Adrenal gland (tissue), 12 donors: Measurements from ENCODE around the gene LDB2. TPM values are rescaled to one million over a fixed set of nuclear protein-coding genes. Genes with fewer than 3 reads are reported as not detected.

Experiments used
- DNase-seq, 7 donors: peaks; one replicate each; pipeline ENCODE4 v3.0.0-alpha.2; 2019 to 2020
- H3K27ac ChIP-seq, 5 donors: fragments of 200-600 bp; sonication (generic) in 4 of 5; 1 replicate in 3 of 5; 2 replicates in 2 of 5; pipeline versions ENCODE4 v1.5.1 to v1.8.0; 2016 to 2020; ENCODE audit warnings: mild to moderate bottlenecking in 1 of 5
- H3K27me3 ChIP-seq: fragments of 200-600 bp; 2 replicates; pipeline ENCODE4 v1.8.0; 2021
- H3K36me3 ChIP-seq, 2 donors: fragments of 200-600 bp; replicated peaks in 1 of 2; 1 replicate in 1 of 2; 2 replicates in 1 of 2; pipeline versions ENCODE4 v1.5.1 to v1.8.0; 2018 to 2022
- H3K4me1 ChIP-seq, 2 donors: fragments of 200-600 bp; replicated peaks in 1 of 2; 1 replicate in 1 of 2; 2 replicates in 1 of 2; pipeline versions ENCODE4 v1.5.1 to v1.8.0; 2018 to 2021
- H3K4me3 ChIP-seq, 4 donors: fragments of 200-600 bp; sonication (generic) in 3 of 4; one replicate each; pipeline ENCODE4 v1.5.1; 2016 to 2018
- H3K9me3 ChIP-seq, 3 donors: fragments of 200-600 bp; sonication (generic) in 1 of 3; replicated peaks in 1 of 3; 1 replicate in 2 of 3; 2 replicates in 1 of 3; pipeline versions ENCODE4 v1.5.1 to v1.8.0; 2016 to 2021
- POLR2A ChIP-seq, 2 donors: fragments of 450-650 bp; IDR thresholded peaks; one replicate each; pipeline ENCODE4 v1.6.1; 2017; ENCODE audit warnings: antibody characterized with exemption in 2 of 2, mild to moderate bottlenecking in 2 of 2, moderate library complexity in 1 of 2
- WGBS, 4 donors: extraction: QIAGEN DNeasy Blood & Tissue Kit in 2 of 4; methylation state at CpG; one replicate each; pipeline versions ENCODE4 v1.1.5 to v1.1.7; 2013 to 2017; 5-methylcytosine and 5-hydroxymethylcytosine counted together
- intact Hi-C, 2 donors: fragments of 100-400 bp; cut with DNase I; formaldehyde crosslinking; loops; one replicate each; pipeline versions ENCODE4 v1.14.1 to v1.15.0; 2022 to 2023
- polyA plus RNA-seq, 3 donors: library from polyadenylated mRNA; stranded (reverse); fragments of 200-250 nt in 2 of 3; fragments of 350-450 nt in 1 of 3; fragmentation: Illumina TruSeq in 1 of 3; extraction: RNeasy Lipid Tissue Mini Kit (QIAGEN cat#74804) in 1 of 3; gene quantifications; one replicate each; pipeline ENCODE4 v1.2.3, GENCODE V29; 2013 to 2014
- total RNA-seq, 9 donors: library from RNA; depleted of rRNA in 4 of 9; stranded (reverse); fragments of >200 nt in 4 of 9; fragments of 120-200 nt in 1 of 9; fragmentation: NEBNext Ultra II Directional in 1 of 9; extraction: Animal tissue kit (Norgen Biotek cat#: 25700) in 1 of 9; gene quantifications; one replicate each; pipeline versions ENCODE4 v1.1.0 to v1.2.4, GENCODE V29; 2013 to 2023
- TF ChIP-seq, protein P1 (sequence below), 6 experiments: fragments of 450-650 bp in 4 of 6; fragments of 200-600 bp in 2 of 6; sonication (generic) in 1 of 6; IDR thresholded peaks; 1 replicate in 5 of 6; 2 replicates in 1 of 6; pipeline versions ENCODE4 v1.5.1 to v1.8.0; 2016 to 2021; ENCODE audit warnings: antibody characterized with exemption in 6 of 6, mild to moderate bottlenecking in 2 of 6, moderate library complexity in 1 of 6
- donor health status: healthy with polysubstance abuse.
- donor health status: Bipolar disorder and iron deficiency.
- donor health status: DM: yes; HTN: yes; CAD: no.
- donor health status: DM: no; HTN: no; CAD: no.
- donor health status: DM: no; HTN: no; CAD: no.
- donor health status: DM: yes; HTN: yes; CAD: no.

The LDB2 gene
- total and polyA plus RNA-seq, 12 donors: 17.1 to 51.1 (median 27.0) TPM

DNA sequence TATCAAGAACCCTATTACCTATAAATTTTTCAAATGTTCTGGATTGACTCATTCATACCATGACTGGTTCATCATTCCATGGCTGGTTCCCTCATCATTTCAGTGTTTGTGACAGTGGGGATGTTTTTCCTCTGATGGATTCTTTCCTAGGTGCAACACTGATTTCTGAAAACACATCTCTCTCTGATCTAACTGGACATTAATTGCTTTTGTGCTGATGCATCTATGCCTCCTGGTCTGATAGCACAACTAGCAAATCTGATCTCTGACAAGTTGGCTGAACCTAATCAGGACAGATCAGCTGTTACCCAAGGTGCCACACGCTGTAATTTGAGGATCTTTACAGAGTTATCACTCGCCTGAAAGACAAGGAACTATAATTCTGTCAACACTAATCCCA lies 140.2 kb downstream of the LDB2 start:
- intact Hi-C loops: no loop called here
- no peaks in the 10 kb centered on the region for H3K4me1 ChIP-seq
- no peak for DNase-seq
- TF ChIP-seq POLR2A (IDR thresholded peaks at IDR 0.05): no peak
- TF ChIP-seq, protein P1, sequence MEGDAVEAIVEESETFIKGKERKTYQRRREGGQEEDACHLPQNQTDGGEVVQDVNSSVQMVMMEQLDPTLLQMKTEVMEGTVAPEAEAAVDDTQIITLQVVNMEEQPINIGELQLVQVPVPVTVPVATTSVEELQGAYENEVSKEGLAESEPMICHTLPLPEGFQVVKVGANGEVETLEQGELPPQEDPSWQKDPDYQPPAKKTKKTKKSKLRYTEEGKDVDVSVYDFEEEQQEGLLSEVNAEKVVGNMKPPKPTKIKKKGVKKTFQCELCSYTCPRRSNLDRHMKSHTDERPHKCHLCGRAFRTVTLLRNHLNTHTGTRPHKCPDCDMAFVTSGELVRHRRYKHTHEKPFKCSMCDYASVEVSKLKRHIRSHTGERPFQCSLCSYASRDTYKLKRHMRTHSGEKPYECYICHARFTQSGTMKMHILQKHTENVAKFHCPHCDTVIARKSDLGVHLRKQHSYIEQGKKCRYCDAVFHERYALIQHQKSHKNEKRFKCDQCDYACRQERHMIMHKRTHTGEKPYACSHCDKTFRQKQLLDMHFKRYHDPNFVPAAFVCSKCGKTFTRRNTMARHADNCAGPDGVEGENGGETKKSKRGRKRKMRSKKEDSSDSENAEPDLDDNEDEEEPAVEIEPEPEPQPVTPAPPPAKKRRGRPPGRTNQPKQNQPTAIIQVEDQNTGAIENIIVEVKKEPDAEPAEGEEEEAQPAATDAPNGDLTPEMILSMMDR (IDR thresholded peaks at IDR 0.05): no peak
- no peak overlapping the region for H3K27ac ChIP-seq
- H3K27me3 ChIP-seq: no peaks in the 10 kb centered on the region
- no peaks in the 10 kb centered on the region for H3K9me3 ChIP-seq
- H3K4me3 ChIP-seq: no peak overlapping the region
- 72 to 87% (median 77%) methylated on average over 2 of the region's 2 CpGs for WGBS, 4 donors
- H3K36me3 ChIP-seq: no peaks in the 10 kb centered on the region

DNA sequence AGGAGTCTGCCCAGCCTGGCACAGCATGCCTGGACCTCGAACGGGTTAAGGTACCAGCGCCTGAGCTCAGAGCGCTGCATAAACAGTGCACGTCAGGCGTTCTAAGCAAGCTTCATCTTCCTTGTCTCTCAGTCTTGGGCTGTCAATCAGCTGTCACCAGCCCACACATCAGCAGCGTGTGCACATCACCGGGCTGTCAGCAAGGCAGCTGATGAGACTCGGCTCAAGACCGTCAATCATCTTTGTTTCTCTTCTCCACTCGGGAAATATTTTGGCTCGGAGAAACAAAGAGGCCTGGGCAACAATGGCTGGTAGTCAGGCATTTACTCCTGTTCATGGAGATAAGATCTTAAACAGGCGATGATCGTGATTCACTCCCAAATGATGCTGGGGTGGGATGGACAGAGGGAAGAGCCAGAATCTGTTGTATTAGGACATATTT lies 141.3 kb downstream of the LDB2 start:
- Histone ChIP-seq H3K27me3 (no peaks in the 10 kb centered on the region), H3K4me3 (no peak overlapping the region), H3K27ac (no peak overlapping the region), H3K36me3 (no peaks in the 10 kb centered on the region), H3K9me3 (no peaks in the 10 kb centered on the region), H3K4me1 (no peaks in the 10 kb centered on the region)
- TF ChIP-seq, protein P1 (IDR thresholded peaks at IDR 0.05): no peak
- TF ChIP-seq POLR2A (IDR thresholded peaks at IDR 0.05): no peak
- WGBS, 4 donors: 59 to 70% (median 63%) methylated on average over 14 of the region's 14 CpGs
- DNase-seq: no peak
- intact Hi-C loops: no loop called here

DNA sequence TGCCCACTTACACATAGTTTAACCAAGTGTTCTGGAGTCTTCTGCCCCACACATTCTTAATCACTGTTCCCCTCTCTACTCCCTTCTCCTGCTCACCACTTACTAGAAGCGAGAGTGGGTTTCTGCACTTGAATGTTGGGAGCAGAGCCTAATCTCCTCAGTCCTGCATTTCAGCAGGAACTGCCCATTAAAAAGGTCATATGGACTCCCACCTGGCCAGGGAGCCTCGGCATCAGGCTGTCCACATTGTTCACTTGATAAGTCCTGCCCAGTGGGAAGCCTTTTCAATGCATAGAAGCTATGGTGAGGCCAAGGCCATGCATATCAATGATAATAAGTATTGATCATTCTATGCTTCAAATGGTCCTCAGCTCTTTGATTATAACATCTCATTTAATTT lies 144.3 kb downstream of the LDB2 start:
- 75 to 94% (median 89%) methylated on average over 2 of the region's 2 CpGs for WGBS, 4 donors
- intact Hi-C loops: no loop called here
- TF ChIP-seq, protein P1 (IDR thresholded peaks at IDR 0.05): no peak
- no peak for TF ChIP-seq POLR2A (IDR thresholded peaks at IDR 0.05)
- H3K4me3 ChIP-seq: no peak overlapping the region
- H3K9me3 ChIP-seq: no peaks in the 10 kb centered on the region
- no peaks in the 10 kb centered on the region for H3K36me3 ChIP-seq
- no peaks in the 10 kb centered on the region for H3K4me1 ChIP-seq
- DNase-seq: no peak
- no peaks in the 10 kb centered on the region for H3K27me3 ChIP-seq
- H3K27ac ChIP-seq: no peak overlapping the region

DNA sequence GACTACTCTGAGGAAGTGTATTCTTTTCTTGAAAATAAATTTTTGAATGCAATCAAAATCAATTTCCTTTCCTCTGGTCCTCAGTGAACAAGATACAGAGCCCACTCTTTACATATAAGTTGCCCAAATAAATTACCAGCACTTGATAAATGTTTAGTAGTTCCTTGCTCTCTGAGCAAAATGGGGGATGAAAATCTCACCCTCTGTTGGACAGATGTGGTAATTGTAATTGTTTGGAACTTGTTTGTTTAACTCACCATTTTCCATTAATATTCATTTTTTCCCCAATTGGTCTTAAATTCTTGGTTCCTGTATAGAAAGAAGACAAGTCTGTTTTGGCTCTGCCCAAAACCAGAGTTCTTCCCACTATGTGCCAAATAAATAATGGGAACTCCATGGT lies 146.3 kb downstream of the LDB2 start:
- intact Hi-C loops: no loop called here
- no peaks in the 10 kb centered on the region for H3K9me3 ChIP-seq

More for the DNA sequence above, 146.3 kb downstream of the LDB2 start:
- Histone ChIP-seq H3K36me3 (no peaks in the 10 kb centered on the region), H3K27me3 (no peaks in the 10 kb centered on the region), H3K4me1 (no peaks in the 10 kb centered on the region), H3K27ac (no peak overlapping the region), H3K4me3 (no peak overlapping the region)
- TF ChIP-seq, protein P1 (IDR thresholded peaks at IDR 0.05): peak; percentile 28 to 50 (median 31)
- TF ChIP-seq POLR2A (IDR thresholded peaks at IDR 0.05): no peak
- DNase-seq: no peak
